T-helper 1 cell treated with Interleukin-12 subunit alpha and Interleukin-12 subunit beta and Interleukin-4 antibody, amounts not matched to agents 30 μg/mL and 1 μg/mL, for 36 hours (primary cell): ENCODE results near the gene SYNPO.

ENCODE experiments used
- H3K27ac Mint-ChIP-seq: one replicate; pipeline ENCODE4 v1.8.0; 2021; ENCODE audit warnings: mild to moderate bottlenecking, mixed read lengths
- H3K27me3 Mint-ChIP-seq: one replicate; pipeline ENCODE4 v1.8.0; 2021; ENCODE audit warnings: low read depth, mixed read lengths
- H3K36me3 Mint-ChIP-seq: one replicate; pipeline ENCODE4 v1.8.0; 2021; ENCODE audit warnings: low read depth, mixed read lengths
- H3K4me1 Mint-ChIP-seq: one replicate; pipeline ENCODE4 v1.8.0; 2021; ENCODE audit warnings: low read depth, mixed read lengths
- H3K4me3 Mint-ChIP-seq: one replicate; pipeline ENCODE4 v1.8.0; 2021; ENCODE audit warnings: mild to moderate bottlenecking, moderate library complexity, mixed read lengths
- H3K9me3 Mint-ChIP-seq: one replicate; pipeline ENCODE4 v1.8.0; 2021; ENCODE audit warnings: mixed read lengths

SYNPO gene

GRCh38 chr5:150649108-150650020, 8.9 kb downstream of the SYNPO start:
- Mint-ChIP-seq H3K4me3 (no peak overlapping the region), H3K27me3 (peaks cover 6% of the 10 kb centered on the region), H3K36me3 (no peaks in the 10 kb centered on the region), H3K27ac (no peak overlapping the region), H3K4me1 (no peaks in the 10 kb centered on the region), H3K9me3 (no peaks in the 10 kb centered on the region)

GRCh38 chr5:150650021-150651006, 9.9 kb downstream of the SYNPO start:
- Mint-ChIP-seq H3K27ac (no peak overlapping the region), H3K4me3 (no peak overlapping the region), H3K9me3 (no peaks in the 10 kb centered on the region), H3K36me3 (no peaks in the 10 kb centered on the region), H3K27me3 (peaks cover 6% of the 10 kb centered on the region), H3K4me1 (no peaks in the 10 kb centered on the region)

DNA sequence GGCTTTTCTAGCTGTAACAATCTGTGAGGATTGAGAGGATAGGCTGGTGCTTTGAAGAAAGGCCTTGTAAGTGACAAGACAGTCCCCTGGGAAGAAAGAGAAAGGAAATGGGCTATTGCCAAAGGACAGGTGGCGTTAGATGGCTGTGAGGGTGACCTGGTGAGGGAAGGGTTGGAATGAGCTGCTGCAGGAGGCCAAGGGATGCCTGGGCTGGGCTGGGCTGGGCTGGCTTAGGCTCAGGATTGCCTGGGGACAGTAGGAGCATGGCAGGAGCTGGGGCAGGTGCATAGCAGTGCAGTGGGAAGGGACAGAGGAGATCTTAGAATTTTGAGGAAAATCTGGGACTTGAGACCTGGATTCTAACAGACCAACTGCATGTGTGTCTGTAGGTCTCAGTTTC, 10.9 kb downstream of the SYNPO start:
- Mint-ChIP-seq H3K27ac (no peak overlapping the region), H3K4me1 (peaks cover 3% of the 10 kb centered on the region), H3K36me3 (no peaks in the 10 kb centered on the region), H3K27me3 (peaks cover 6% of the 10 kb centered on the region), H3K4me3 (no peak overlapping the region), H3K9me3 (no peaks in the 10 kb centered on the region)

DNA sequence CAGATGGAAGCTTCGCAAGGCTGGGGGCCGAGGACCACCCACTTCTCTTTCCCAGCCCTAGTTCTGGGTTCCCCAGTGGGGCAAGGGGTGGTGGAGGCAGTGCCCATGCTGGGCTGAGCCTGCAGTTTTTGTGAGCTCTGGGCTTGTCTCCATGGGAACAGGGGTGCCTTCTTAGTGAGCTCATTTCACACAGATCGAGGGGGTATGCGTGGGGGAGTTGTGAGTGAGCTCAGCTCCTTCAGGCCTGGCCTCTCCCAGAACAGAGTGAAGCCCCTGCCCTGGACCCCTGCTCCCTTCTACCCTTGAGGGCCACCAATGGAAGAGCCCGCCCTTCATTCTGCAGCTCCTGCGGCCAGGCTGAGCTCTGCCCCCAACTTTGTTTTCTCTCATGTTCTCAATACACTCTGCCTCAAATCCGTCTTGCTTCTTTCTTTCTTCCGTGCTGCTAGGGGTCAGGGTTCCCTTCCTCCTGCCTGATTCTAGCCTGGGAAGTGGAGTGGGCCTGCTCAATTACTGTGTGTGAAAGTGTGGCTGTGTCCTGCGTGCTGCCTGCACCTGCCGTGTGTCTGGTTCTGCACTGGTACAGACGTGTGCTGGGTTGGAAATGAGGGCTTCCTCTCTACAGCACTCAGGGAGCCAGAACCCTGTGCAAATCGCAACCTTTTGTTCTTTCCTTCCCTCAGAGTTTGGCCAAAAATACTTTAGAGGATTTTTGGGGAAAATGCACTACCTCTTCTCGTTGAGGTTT, 11.6 kb downstream of the SYNPO start:
- H3K27ac Mint-ChIP-seq, result no peak overlapping the region
- H3K9me3 Mint-ChIP-seq, result no peaks in the 10 kb centered on the region
- no peak overlapping the region for H3K4me3 Mint-ChIP-seq
- peaks cover 6% of the 10 kb centered on the region for H3K27me3 Mint-ChIP-seq
- no peaks in the 10 kb centered on the region for H3K36me3 Mint-ChIP-seq
- peaks cover 3% of the 10 kb centered on the region for H3K4me1 Mint-ChIP-seq

GRCh38 chr5:150653145-150653761, 12.8 kb downstream of the SYNPO start:
- Mint-ChIP-seq H3K9me3 (no peaks in the 10 kb centered on the region), H3K27me3 (peaks cover 6% of the 10 kb centered on the region), H3K4me3 (no peak overlapping the region), H3K4me1 (peaks cover 6% of the 10 kb centered on the region), H3K27ac (no peak overlapping the region), H3K36me3 (no peaks in the 10 kb centered on the region)

DNA sequence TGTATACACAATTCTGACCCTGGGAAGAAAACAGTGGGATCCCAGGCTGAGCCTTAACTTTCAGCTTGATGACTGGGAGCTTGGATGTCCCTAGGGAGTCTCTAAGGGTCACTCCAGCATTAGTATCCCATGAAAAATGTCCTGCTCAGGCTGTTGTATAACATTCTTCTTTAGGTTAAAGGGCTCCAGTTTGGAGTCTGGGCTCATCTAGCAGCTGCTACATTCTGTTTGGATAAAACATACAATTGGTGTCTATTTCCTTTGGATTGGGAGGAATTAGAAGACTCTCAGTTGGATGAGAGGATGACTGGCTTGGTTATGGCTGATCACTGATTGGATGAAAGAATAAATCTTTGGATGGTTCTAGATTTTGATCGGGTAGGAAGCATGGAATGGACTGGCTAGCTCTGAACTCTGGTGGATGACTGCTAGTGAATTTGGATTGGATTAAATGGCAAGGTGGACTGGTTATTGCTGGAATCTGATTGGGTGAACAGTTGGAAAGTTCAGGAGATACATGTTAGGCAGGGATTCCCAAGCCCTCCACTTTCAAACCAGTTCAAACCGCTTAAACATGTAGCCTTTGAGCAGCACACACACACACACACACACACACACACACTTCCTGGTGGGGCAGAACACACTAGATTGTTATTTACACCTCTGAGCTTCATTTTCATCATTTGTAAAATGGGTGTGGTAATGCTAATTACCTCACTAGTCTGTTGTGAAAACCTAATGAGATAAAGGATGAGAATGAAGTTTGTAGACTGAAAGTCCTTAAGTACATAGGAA, 13.5 kb downstream of the SYNPO start:
- Mint-ChIP-seq H3K4me3 (no peak overlapping the region), H3K4me1 (peaks cover 6% of the 10 kb centered on the region), H3K9me3 (no peaks in the 10 kb centered on the region), H3K27ac (no peak overlapping the region), H3K27me3 (peaks cover 6% of the 10 kb centered on the region), H3K36me3 (no peaks in the 10 kb centered on the region)

DNA sequence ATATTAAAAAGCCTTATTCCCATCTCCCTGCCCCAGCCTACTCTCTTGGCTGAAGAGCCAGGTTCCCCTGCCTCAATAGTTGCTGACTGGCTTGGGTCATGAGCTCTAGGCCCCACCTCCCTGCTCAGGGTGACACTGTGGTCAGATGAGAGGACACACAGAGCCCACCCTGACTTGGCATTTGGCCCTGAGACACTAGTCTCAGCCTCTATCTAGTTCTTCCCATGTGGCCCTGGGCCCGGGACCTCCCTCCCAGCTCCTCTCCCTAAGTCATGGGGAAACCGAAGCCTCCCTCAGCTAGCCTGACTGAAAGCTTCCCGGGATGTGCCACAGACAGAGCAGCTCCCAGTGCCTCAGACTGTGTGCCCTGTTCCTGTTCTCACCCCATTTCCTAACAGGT, 14.8 kb downstream of the SYNPO start:
- no peaks in the 10 kb centered on the region for H3K9me3 Mint-ChIP-seq
- H3K36me3 Mint-ChIP-seq, result no peaks in the 10 kb centered on the region
- H3K27me3 Mint-ChIP-seq, result peaks cover 9% of the 10 kb centered on the region
- H3K4me1 Mint-ChIP-seq, result peaks cover 6% of the 10 kb centered on the region
- H3K27ac Mint-ChIP-seq, result no peak overlapping the region
- no peak overlapping the region for H3K4me3 Mint-ChIP-seq

DNA sequence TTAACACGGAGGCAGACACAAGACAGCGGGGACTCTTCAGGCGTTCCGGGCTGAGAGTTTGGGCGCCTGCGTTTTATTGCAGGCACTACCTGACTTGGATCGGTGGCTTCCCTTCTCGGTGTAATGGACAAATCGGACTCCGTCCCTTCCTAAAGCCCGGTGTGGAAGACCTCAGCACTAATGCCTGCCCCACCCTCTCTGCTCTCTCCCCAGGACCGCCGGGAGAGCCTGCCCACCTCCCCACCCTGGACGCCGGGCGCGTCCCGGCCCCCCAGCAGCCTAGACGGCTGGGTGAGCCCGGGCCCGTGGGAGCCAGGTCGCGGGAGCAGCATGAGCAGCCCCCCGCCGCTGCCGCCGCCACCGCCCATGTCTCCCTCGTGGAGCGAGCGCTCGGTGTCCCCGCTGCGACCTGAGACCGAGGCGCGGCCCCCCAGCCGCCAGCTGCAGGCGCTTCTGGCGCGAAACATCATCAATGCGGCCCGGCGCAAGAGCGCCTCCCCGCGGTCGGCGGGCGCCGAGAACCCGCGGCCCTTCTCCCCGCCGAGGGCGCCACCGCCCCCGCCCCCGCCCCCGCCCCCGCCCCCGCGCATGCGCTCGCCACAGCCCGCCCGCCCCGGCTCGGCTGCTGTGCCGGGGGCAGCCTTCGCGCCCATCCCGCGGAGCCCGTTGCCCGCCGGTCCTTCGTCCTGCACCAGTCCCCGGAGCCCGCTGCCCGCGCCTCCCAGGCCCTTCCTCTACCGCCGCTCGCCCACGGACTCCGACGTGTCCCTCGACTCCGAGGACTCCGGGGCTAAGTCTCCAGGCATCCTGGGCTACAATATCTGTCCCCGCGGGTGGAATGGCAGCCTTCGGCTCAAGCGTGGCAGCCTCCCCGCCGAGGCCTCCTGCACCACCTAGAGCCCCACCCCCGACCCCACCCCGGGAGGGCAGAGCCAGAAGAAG, 16.0 kb downstream of the SYNPO start:
- peak overlapping the region; percentile 78 for H3K4me3 Mint-ChIP-seq
- H3K27ac Mint-ChIP-seq, result no peak overlapping the region
- peaks cover 6% of the 10 kb centered on the region for H3K4me1 Mint-ChIP-seq
- H3K9me3 Mint-ChIP-seq, result no peaks in the 10 kb centered on the region
- H3K27me3 Mint-ChIP-seq, result peaks cover 11% of the 10 kb centered on the region
- no peaks in the 10 kb centered on the region for H3K36me3 Mint-ChIP-seq

- Mint-ChIP-seq H3K4me1 (peaks cover 6% of the 10 kb centered on the region), H3K27ac (no peak overlapping the region), H3K4me3 (no peak overlapping the region), H3K9me3 (no peaks in the 10 kb centered on the region), H3K36me3 (no peaks in the 10 kb centered on the region), H3K27me3 (peaks cover 13% of the 10 kb centered on the region)
Observed at GRCh38 chr5:150658121-150658520, 17.7 kb downstream of the SYNPO start.

DNA sequence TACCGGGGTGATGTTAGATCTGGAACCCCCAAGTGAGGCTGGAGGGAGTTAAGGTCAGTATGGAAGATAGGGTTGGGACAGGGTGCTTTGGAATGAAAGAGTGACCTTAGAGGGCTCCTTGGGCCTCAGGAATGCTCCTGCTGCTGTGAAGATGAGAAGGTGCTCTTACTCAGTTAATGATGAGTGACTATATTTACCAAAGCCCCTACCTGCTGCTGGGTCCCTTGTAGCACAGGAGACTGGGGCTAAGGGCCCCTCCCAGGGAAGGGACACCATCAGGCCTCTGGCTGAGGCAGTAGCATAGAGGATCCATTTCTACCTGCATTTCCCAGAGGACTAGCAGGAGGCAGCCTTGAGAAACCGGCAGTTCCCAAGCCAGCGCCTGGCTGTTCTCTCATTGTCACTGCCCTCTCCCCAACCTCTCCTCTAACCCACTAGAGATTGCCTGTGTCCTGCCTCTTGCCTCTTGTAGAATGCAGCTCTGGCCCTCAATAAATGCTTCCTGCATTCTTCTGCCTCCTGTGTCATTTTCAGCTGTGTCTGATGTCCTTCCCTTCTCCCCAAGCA, 18.3 kb downstream of the SYNPO start:
- peaks cover 13% of the 10 kb centered on the region for H3K27me3 Mint-ChIP-seq
- no peak overlapping the region for H3K4me3 Mint-ChIP-seq
- peaks cover 6% of the 10 kb centered on the region for H3K4me1 Mint-ChIP-seq
- H3K36me3 Mint-ChIP-seq, result no peaks in the 10 kb centered on the region
- no peak overlapping the region for H3K27ac Mint-ChIP-seq
- H3K9me3 Mint-ChIP-seq, result no peaks in the 10 kb centered on the region

GRCh38 chr5:150659360-150660107, 19.1 kb downstream of the SYNPO start:
- no peaks in the 10 kb centered on the region for H3K9me3 Mint-ChIP-seq
- H3K27me3 Mint-ChIP-seq, result peaks cover 14% of the 10 kb centered on the region
- H3K4me1 Mint-ChIP-seq, result peaks cover 6% of the 10 kb centered on the region
- H3K27ac Mint-ChIP-seq, result no peak overlapping the region
- no peaks in the 10 kb centered on the region for H3K36me3 Mint-ChIP-seq
- H3K4me3 Mint-ChIP-seq, result no peak overlapping the region
